Measurements from ENCODE around the gene DOCK1.

DNA sequence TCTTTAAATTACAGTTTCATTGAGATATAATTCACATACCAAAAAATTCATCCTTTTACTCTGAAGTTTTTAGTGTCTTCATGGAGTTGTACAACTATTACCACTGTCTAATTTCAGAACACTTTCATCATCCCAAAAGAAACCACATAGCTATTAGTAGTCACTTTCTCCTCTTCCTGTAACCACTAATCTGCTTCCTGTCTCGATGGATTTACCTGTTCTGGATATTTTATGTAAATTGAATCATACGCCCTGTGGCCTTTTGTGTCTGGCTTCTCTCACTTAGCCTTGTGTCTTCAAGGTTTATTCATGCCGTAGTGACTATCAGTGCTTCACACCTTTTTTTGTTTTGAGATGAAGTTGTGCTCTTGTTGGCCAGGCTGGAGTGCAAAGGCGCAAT is 135.5 kb downstream of the DOCK1 start:
- TF ChIP-seq CTCF (conservative IDR thresholded peaks at IDR 0.05; ENCODE audit: low read length) (no peak), EZH2phosphoT487 (IDR thresholded peaks at IDR 0.05; ENCODE audit: borderline replicate concordance) (no peak)
